ENCODE results near the gene FBXO41.

The FBXO41 gene

GRCh38 chr2:73260338-73260984 lies 23.8 kb downstream of the FBXO41 start:
- DNase-seq (ENCODE audit: low read depth in 2 of 2): no peak

- no peak for DNase-seq (ENCODE audit: low read depth in 2 of 2)
Measured at GRCh38 chr2:73259704-73260337, 24.5 kb downstream of the FBXO41 start.

- no peak for DNase-seq (ENCODE audit: low read depth in 2 of 2)
Measured at GRCh38 chr2:73259276-73259675, 25.0 kb downstream of the FBXO41 start.

- no peak for DNase-seq (ENCODE audit: low read depth in 2 of 2)
Measured at GRCh38 chr2:73258913-73259215, 25.4 kb downstream of the FBXO41 start.

- no peak for DNase-seq (ENCODE audit: low read depth in 2 of 2)
Measured at GRCh38 chr2:73258186-73258912, 25.9 kb downstream of the FBXO41 start.

- DNase-seq (ENCODE audit: low read depth in 2 of 2): no peak
Measured at GRCh38 chr2:73257425-73258125, 26.7 kb downstream of the FBXO41 start.

- no peak for DNase-seq (ENCODE audit: low read depth in 2 of 2)
Measured at GRCh38 chr2:73257021-73257420, 27.3 kb downstream of the FBXO41 start.

GRCh38 chr2:73256618-73256922 lies 27.7 kb downstream of the FBXO41 start:
- DNase-seq (ENCODE audit: low read depth in 2 of 2): no peak

GRCh38 chr2:73255907-73256617 lies 28.2 kb downstream of the FBXO41 start:
- DNase-seq (ENCODE audit: low read depth in 2 of 2): no peak

GRCh38 chr2:73255007-73255644 lies 29.2 kb downstream of the FBXO41 start:
- DNase-seq (ENCODE audit: low read depth in 2 of 2): no peak

GRCh38 chr2:73254343-73255006 lies 29.8 kb downstream of the FBXO41 start:
- no peak for DNase-seq (ENCODE audit: low read depth in 2 of 2)

GRCh38 chr2:73253901-73254300 lies 30.4 kb downstream of the FBXO41 start:
- DNase-seq (ENCODE audit: low read depth in 2 of 2): no peak

GRCh38 chr2:73253400-73253799 lies 30.9 kb downstream of the FBXO41 start:
- no peak for DNase-seq (ENCODE audit: low read depth in 2 of 2)

- no peak for DNase-seq (ENCODE audit: low read depth in 2 of 2)
Measured at GRCh38 chr2:73252238-73253027, 31.8 kb downstream of the FBXO41 start.

GRCh38 chr2:73250872-73251846 lies 33.1 kb downstream of the FBXO41 start:
- DNase-seq (ENCODE audit: low read depth in 2 of 2): no peak

- DNase-seq (ENCODE audit: low read depth in 2 of 2): no peak
Measured at GRCh38 chr2:73249636-73250035, 34.6 kb downstream of the FBXO41 start.

- no peak for DNase-seq (ENCODE audit: low read depth in 2 of 2)
Measured at GRCh38 chr2:73246850-73247249, 37.4 kb downstream of the FBXO41 start.

- DNase-seq (ENCODE audit: low read depth in 2 of 2): no peak
Measured at GRCh38 chr2:73244580-73244979, 39.7 kb downstream of the FBXO41 start.

Data from stimulated activated CD4-positive, alpha-beta T cell treated with anti-CD3 and anti-CD28 coated beads, Interleukin-1b, Interleukin-23, amount 100 ng/mL, for 4 hours (primary cell).